T-cell (primary cell): ENCODE measurements around the gene TECTA. TPM values are rescaled to one million over a fixed set of nuclear protein-coding genes. Genes with fewer than 3 reads are reported as not detected.
"Not testable (repeated sequence)": the region's sequence is repeated elsewhere in the genome, so short reads cannot be mapped to it uniquely, and the experiment has no call there.

Experiments used
- ATAC-seq, 4 experiments: fragments of 200-7000 bp in 3 of 4; fragments of 150-1000 bp in 1 of 4; cut with Tn5 transposase; replicated peaks in 1 of 4; 1 replicate in 3 of 4; 2 replicates in 1 of 4; pipeline ENCODE4 v1.10.0; 2021; ENCODE audit warnings: moderate library complexity in 3 of 4, mild to moderate bottlenecking in 2 of 4, moderate number of reproducible peaks in 1 of 4
- CTCF ChIA-PET, 2 donors: fragments of 300-600 bp; sonication (Branson Sonifier 250); formaldehyde crosslinking; loops; one replicate each; lab custom pipeline; 2022; ENCODE audit warnings: antibody characterized with exemption in 2 of 2; lab: Charles Lee
- POLR2A ChIA-PET, 2 donors: fragments of 300-600 bp; sonication (Branson Sonifier 250); formaldehyde crosslinking; loops; one replicate each; lab custom pipeline; 2022; ENCODE audit warnings: antibody characterized with exemption in 2 of 2; lab: Charles Lee
- DNase-seq, 35 experiments: peaks; one replicate each; pipeline versions ENCODE4 v3.0.0 to v3.0.0-alpha.2; 2013 to 2023
- H3K27ac ChIP-seq: one replicate; pipeline ENCODE4 v1.5.1; 2013; ENCODE audit warnings: low read length
- H3K27me3 ChIP-seq, 2 experiments: replicated peaks in 1 of 2; 1 replicate in 1 of 2; 2 replicates in 1 of 2; pipeline versions ENCODE4 v1.6.1 to v1.7.0; 2013; ENCODE audit warnings: low read length in 1 of 2, mixed read lengths in 1 of 2; ENCODE audit not compliant: control insufficient read depth in 2 of 2, insufficient read depth in 2 of 2; ENCODE audit errors: extremely low read depth in 1 of 2
- H3K36me3 ChIP-seq, 2 donors: 1 replicate in 1 of 2; 2 replicates in 1 of 2; pipeline versions ENCODE4 v1.6.1 to v1.7.0; 2013; ENCODE audit warnings: low read length in 1 of 2; ENCODE audit not compliant: control insufficient read depth in 2 of 2, insufficient read depth in 1 of 2; ENCODE audit errors: extremely low read depth in 1 of 2
- H3K4me1 ChIP-seq, 2 experiments: 1 replicate in 1 of 2; 2 replicates in 1 of 2; pipeline versions ENCODE4 v1.6.1 to v1.7.0; 2013; ENCODE audit warnings: low read length in 2 of 2, mixed read lengths in 1 of 2; ENCODE audit not compliant: insufficient read depth in 2 of 2, control insufficient read depth in 1 of 2; ENCODE audit errors: extremely low read depth in 1 of 2
- H3K4me3 ChIP-seq, 2 donors: 1 replicate in 1 of 2; 2 replicates in 1 of 2; pipeline versions ENCODE4 v1.5.1 to v1.7.0; 2013; ENCODE audit warnings: mild to moderate bottlenecking in 2 of 2, low read length in 1 of 2, moderate library complexity in 1 of 2; ENCODE audit not compliant: control insufficient read depth in 1 of 2; ENCODE audit errors: extremely low read depth in 1 of 2
- H3K9me3 ChIP-seq: 2 replicates; pipeline ENCODE4 v1.7.0; 2013
- H3K27ac Mint-ChIP-seq, 2 donors: one replicate each; pipeline ENCODE4 v1.8.0; 2020 to 2021; ENCODE audit warnings: mild to moderate bottlenecking in 2 of 2, mixed read lengths in 2 of 2
- H3K27me3 Mint-ChIP-seq, 2 donors: one replicate each; pipeline ENCODE4 v1.8.0; 2021 to 2022; ENCODE audit warnings: mixed read lengths in 2 of 2
- H3K36me3 Mint-ChIP-seq: one replicate; pipeline ENCODE4 v1.8.0; 2021; ENCODE audit warnings: mixed read lengths
- H3K4me1 Mint-ChIP-seq, 3 donors: one replicate each; pipeline ENCODE4 v1.8.0; 2020 to 2022; ENCODE audit warnings: mixed read lengths in 3 of 3, mild to moderate bottlenecking in 1 of 3
- H3K4me3 Mint-ChIP-seq, 3 donors: one replicate each; pipeline ENCODE4 v1.8.0; 2020 to 2022; ENCODE audit warnings: mild to moderate bottlenecking in 3 of 3, mixed read lengths in 3 of 3, moderate library complexity in 3 of 3
- H3K9me3 Mint-ChIP-seq, 3 donors: one replicate each; pipeline ENCODE4 v1.8.0; 2020 to 2022; ENCODE audit warnings: mixed read lengths in 3 of 3
- WGBS: methylation state at CpG from one replicate; pipeline ENCODE4 v1.1.5; 2013; ENCODE audit warnings: missing lambda C conversion rate; ENCODE audit not compliant: insufficient coverage; 5-methylcytosine and 5-hydroxymethylcytosine counted together
- total RNA-seq, 35 experiments: library from RNA in 6 of 35; stranded (reverse) in 6 of 35; fragments of 120-200 nt in 1 of 35; gene quantifications; one replicate each; pipeline versions ENCODE4 v1.2.1 to v1.2.4 and lab custom pipeline; 2013 to 2026

TECTA gene
- total RNA-seq, 5 donors from 2014 or later (not counting 1 experiment from before 2014, with no cell fraction given): 0.30 to 0.60 (median 0.50) TPM

DNA sequence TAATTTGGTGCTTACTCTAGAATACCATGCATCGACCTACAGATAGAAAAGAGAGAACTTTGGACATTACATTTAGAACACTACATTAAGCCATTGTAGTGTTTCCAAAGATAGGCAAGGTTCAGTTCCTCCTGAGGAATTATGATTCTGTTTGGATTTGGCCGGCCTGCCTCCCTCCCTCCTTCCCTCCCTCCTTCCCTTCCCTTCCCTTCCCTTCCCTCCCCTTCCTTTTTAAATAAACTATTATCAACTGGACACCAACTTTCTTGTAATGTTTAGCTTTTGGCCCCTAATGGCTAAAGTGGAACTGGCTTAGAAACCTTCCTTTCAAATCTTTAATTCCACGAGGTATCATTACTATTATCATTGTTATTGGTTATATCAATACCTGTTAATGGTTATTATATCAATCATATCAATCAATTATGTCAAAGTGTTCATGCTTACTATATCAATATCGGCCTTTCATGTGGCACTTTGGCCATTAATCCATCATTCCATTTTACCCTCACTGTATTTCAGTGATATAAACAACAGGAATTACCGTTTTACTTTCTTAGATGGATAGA, 60.4 kb downstream of the TECTA start:
- Mint-ChIP-seq H3K4me3 (no peak overlapping the region), H3K36me3 (no peaks in the 10 kb centered on the region), H3K27me3 (peaks cover 4% of the 10 kb centered on the region in 2 donors), H3K4me1 (no peaks in the 10 kb centered on the region), H3K27ac (no peak overlapping the region), H3K9me3 (no peaks in the 10 kb centered on the region)
- H3K36me3 ChIP-seq: no peaks in the 10 kb centered on the region
- CTCF ChIA-PET: no interaction called here
- H3K4me1 ChIP-seq: no peaks in the 10 kb centered on the region
- WGBS: no CpG with 5 or more reads among the region's 5 CpGs
- no peak overlapping the region for H3K4me3 ChIP-seq
- DNase-seq (no peak), ATAC-seq (no peak)
- H3K27me3 ChIP-seq: peaks cover 2 to 4% of the 10 kb centered on the region in 2 experiments
- POLR2A ChIA-PET: no interaction called here
- H3K27ac ChIP-seq: no peak overlapping the region
- H3K9me3 ChIP-seq: no peaks in the 10 kb centered on the region

DNA sequence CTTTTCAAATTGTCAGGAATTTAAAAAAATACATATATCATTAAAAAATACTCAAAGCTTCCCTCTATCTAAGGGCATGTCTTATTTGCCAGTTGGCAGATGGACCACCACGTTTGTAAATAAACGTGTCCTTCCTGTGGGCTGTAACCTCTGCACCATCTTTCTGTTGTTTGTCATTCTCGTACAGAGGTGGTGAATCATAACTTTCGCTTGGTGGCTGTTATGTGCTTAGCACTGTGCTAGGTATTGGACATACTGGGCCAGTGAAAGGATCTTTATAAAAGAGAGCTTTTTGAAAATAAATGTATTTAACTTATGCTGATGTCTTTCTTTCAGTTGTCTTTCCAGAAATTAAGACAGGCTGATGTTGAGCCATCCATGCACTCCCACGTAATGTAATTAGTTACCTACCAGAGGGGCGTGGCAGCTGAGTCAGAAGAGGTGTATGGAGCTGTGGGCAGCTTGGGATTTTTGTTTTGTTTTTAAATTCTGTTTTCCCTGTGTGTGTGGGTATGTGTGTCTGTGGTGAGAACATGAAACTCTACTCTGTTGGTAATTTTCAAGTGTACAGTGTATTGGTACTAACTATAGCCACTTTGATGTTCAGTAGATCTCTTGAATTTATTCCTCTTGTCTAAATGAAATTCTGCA, 62.7 kb downstream of the TECTA start:
- Histone ChIP-seq H3K27ac (no peak overlapping the region), H3K4me3 (no peak overlapping the region), H3K36me3 (no peaks in the 10 kb centered on the region), H3K9me3 (no peaks in the 10 kb centered on the region), H3K4me1 (no peaks in the 10 kb centered on the region), H3K27me3 (peaks cover 2 to 6% of the 10 kb centered on the region in 2 experiments)
- POLR2A ChIA-PET: interaction anchor here in 1 of 2 donors (0.6 kb wide), 1 partner anchor 12 kb away, joined by 3 read pairs; no protein-coding TSS in a partner anchor
- Mint-ChIP-seq H3K36me3 (no peaks in the 10 kb centered on the region), H3K9me3 (no peaks in the 10 kb centered on the region), H3K4me1 (no peaks in the 10 kb centered on the region), H3K4me3 (no peak overlapping the region), H3K27ac (no peak overlapping the region), H3K27me3 (peaks cover 3 to 8% of the 10 kb centered on the region in 2 donors)
- ATAC-seq: no peak
- no peak for DNase-seq
- WGBS: 63% methylated on average over 5 of the region's 6 CpGs
- CTCF ChIA-PET: no interaction called here

DNA sequence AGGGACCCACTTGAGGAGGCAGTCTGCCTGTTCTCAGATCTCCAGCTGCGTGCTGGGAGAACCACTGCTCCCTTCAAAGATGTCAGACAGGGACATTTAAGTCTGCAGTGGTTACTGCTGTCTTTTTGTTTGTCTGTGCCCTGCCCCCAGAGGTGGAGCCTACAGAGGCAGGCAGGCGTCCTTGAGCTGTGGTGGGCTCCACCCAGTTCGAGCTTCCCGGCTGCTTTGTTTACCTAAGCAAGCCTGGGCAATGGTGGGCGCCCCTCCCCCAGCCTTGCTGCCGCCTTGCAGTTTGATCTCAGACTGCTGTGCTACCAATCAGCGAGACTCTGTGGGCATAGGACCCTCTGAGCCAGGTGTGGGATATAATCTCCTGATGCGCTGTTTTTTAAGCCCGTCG, 76.6 kb downstream of the TECTA start:
- H3K4me1 ChIP-seq, H3K9me3 ChIP-seq, H3K27ac Mint-ChIP-seq, ATAC-seq, H3K4me3 ChIP-seq, H3K36me3 ChIP-seq, H3K27me3 ChIP-seq, H3K36me3 Mint-ChIP-seq, CTCF ChIA-PET, H3K27me3 Mint-ChIP-seq, H3K4me1 Mint-ChIP-seq, POLR2A ChIA-PET, DNase-seq, H3K4me3 Mint-ChIP-seq, H3K27ac ChIP-seq: not testable (repeated sequence)
- peaks cover 21 to 44% (median 23%) of the 10 kb centered on the region in 3 donors for H3K9me3 Mint-ChIP-seq
- 100% methylated on average over 1 of the region's 10 CpGs for WGBS

DNA sequence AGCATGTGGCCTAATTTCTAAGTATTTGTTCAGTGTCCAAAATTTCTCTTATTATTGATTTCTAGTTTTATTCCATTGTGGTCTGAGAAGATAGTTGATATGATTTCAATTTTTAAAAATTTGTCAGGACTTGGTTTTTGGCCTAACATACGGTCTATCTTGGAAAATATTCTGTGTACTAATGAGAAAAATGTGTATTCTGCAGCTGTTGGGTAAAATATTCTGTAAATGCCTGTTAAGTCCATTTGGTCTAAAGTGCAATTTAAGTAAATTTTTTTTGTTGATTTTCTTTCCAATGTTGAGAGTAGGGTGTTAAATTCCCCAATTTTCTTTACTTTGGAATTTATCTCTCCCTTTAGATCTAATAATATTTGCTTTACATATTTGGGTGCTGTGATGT, 78.3 kb downstream of the TECTA start:
- CTCF ChIA-PET: no interaction called here
- Mint-ChIP-seq H3K4me1 (no peaks in the 10 kb centered on the region), H3K36me3 (peaks cover 6% of the 10 kb centered on the region), H3K9me3 (peaks cover 21 to 44% (median 23%) of the 10 kb centered on the region in 3 donors), H3K27ac (no peak overlapping the region), H3K4me3 (no peak overlapping the region), H3K27me3 (peaks cover 6 to 11% of the 10 kb centered on the region in 2 donors)
- Histone ChIP-seq H3K4me1 (no peaks in the 10 kb centered on the region), H3K4me3 (no peak overlapping the region), H3K27ac (no peak overlapping the region), H3K9me3 (no peaks in the 10 kb centered on the region), H3K27me3 (peaks cover 0 to 17% of the 10 kb centered on the region in 2 experiments), H3K36me3 (no peaks in the 10 kb centered on the region)
- POLR2A ChIA-PET: interaction anchor here in 1 of 2 donors (1.0 kb wide), 1 partner anchor 720 kb away, joined by 4 read pairs; no protein-coding TSS in a partner anchor
- 100% methylated on average over 1 of the region's 1 CpG for WGBS
- ATAC-seq (no peak), DNase-seq (no peak)

GRCh38 chr11:121180183-121180582, 79.1 kb downstream of the TECTA start:
- ChIA-PET POLR2A (interaction anchor here in 1 of 2 donors (1.0 kb wide), 1 partner anchor 721 kb away, joined by 4 read pairs; no protein-coding TSS in a partner anchor), CTCF (interaction anchor here (0.6 to 1.0 kb wide), 2 partner anchors 13 to 692 kb away, joined by 3 read pairs; no protein-coding TSS in a partner anchor)
- peaks cover 0 to 17% of the 10 kb centered on the region in 2 experiments for H3K27me3 ChIP-seq
- H3K36me3 Mint-ChIP-seq: peaks cover 6% of the 10 kb centered on the region
- no peaks in the 10 kb centered on the region for H3K4me1 Mint-ChIP-seq
- H3K27ac Mint-ChIP-seq: no peak overlapping the region
- no peak overlapping the region for H3K4me3 ChIP-seq
- H3K4me1 ChIP-seq: no peaks in the 10 kb centered on the region
- no peaks in the 10 kb centered on the region for H3K36me3 ChIP-seq
- H3K27me3 Mint-ChIP-seq: peaks cover 11 to 18% of the 10 kb centered on the region in 2 donors
- no peaks in the 10 kb centered on the region for H3K9me3 ChIP-seq
- ATAC-seq (no peak), DNase-seq (no peak)
- H3K9me3 Mint-ChIP-seq: peaks cover 21 to 46% (median 22%) of the 10 kb centered on the region in 3 donors
- no peak overlapping the region for H3K27ac ChIP-seq
- no CpG with 5 or more reads among the region's 1 CpG for WGBS
- H3K4me3 Mint-ChIP-seq: no peak overlapping the region

DNA sequence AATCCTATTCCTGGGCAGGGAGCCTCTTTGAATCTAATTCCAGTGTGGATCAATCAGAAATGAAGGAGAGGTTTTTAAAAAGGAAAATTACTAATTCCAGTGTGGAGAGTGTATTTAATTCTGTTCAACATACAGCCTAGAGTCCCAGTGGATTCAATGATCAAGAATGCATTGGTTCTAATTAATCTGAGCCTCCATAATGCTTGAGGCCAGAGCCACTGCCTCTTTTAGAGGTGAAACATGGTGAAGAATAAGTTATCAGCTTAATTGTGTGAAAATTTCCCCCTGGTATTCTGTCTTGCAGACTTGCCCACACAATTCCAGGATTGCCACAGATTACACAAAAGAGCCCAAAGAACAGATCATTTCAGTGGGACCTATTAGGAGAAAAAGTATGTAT, 87.7 kb downstream of the TECTA start:
- Mint-ChIP-seq H3K4me1 (no peaks in the 10 kb centered on the region), H3K27me3 (peaks cover 23 to 28% of the 10 kb centered on the region in 2 donors), H3K27ac (no peak overlapping the region), H3K4me3 (no peak overlapping the region), H3K36me3 (peaks cover 4% of the 10 kb centered on the region), H3K9me3 (peaks cover 0 to 3% (median 0%) of the 10 kb centered on the region in 3 donors)
- H3K27ac ChIP-seq: no peak overlapping the region
- H3K27me3 ChIP-seq: peaks cover 0 to 4% of the 10 kb centered on the region in 2 experiments
- POLR2A ChIA-PET: no interaction called here
- no peaks in the 10 kb centered on the region for H3K4me1 ChIP-seq
- DNase-seq (no peak), ATAC-seq (no peak)
- H3K36me3 ChIP-seq: no peaks in the 10 kb centered on the region
- CTCF ChIA-PET: interaction anchor here (0.6 kb wide), 2 partner anchors 10 to 472 kb away, joined by 3 to 4 read pairs; no protein-coding TSS in a partner anchor
- H3K4me3 ChIP-seq: no peak overlapping the region
- no peaks in the 10 kb centered on the region for H3K9me3 ChIP-seq
